HG02759 (cell line): ENCODE data around the gene CCDC197.

Experiments
- ATAC-seq: cut with Tn5 transposase; IDR thresholded peaks from one replicate; pipeline ENCODE4 v1.9.1; 2021; ENCODE audit warnings: mild to moderate bottlenecking, moderate library complexity; ENCODE audit not compliant: unreplicated experiment

The CCDC197 gene

DNA sequence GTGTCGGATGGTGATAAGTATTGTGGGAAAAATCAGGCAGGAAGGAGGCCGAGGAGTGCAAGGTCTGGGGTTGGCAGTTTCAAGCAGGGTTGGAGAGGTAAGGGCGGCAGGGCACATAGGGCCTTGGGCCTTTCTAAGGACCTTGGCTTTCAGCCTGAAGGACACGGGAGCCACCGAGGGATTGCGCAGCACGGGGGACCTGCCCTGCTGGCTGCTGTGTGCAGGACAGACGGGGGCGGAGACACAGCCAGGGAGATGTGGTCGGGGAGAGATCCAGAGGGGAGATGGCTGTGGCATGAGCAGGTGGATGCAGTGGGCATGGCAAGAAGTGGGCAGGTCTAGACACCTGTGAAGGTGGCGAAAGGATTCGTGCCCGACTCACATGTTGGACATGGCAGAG is 43.7 kb downstream of the CCDC197 start:
- ATAC-seq: no peak

DNA sequence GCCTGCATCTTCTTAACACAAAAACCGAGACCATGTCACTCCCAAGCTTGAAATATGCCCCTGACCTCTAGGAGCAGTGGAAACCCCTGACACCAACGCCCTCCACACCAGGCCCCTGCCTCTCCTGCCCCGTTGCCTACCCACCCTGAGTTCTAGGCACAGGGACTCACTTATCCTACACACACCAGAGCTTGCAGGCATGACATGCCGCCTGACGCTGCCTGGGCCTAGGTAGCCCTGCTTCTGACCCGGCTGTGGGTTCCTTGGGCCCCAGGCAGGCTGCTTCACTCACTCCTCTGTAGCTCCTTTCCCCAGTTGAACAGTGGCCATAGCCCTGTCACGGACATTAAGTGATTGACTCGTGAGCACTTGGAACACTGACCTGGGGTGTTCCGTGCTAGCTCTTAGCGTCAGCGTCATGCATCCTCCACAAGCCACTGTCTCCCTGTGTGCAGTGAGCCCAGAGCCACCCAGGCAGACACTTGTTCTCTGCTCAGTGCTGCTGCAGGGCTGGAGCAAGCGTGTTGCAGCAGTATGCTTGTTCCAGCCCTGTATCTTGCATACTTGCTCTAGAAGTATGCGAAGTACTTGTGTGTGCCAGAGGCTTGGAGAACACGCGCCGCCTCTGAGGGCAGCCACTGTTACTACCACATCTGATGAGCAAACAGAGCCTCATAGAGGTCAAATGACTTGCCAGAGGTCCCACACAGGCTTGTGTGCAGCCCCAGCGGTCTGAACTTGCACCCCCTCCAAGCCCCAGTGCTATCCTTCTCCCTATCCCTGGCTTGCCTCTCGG is 44.6 kb downstream of the CCDC197 start:
- ATAC-seq: no peak

DNA sequence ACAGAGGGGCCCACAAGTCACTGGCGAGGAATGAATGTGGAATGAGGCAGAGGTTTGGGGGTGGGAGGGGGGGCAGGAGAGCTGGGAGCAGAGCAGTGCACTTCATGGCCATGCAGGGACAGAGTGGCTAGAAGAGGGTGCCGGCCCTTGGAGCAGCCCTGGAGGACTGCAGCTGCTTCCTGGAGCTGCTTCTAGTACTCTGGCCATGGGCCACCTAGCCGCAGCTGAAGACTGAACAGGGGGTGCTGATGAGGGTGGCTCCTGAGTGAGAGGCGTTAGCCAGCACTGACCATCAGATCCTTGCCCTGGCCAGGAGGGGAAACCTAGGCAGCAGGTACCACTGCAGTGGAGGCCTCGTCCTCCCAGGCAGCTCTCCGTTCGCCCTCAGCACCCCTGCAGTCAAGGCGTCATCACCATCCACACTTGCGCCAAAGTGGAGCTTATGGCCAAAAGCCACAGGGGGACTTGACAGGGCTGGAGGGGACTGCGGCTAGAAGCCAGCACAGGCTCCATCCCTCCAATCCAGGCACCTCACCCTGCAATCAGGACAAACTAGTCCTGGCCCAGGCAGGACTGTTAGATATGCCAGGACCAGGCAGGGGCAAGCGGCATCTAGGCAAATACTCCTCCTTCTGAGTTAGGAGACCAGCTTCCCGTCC is 45.5 kb downstream of the CCDC197 start:
- no peak for ATAC-seq

DNA sequence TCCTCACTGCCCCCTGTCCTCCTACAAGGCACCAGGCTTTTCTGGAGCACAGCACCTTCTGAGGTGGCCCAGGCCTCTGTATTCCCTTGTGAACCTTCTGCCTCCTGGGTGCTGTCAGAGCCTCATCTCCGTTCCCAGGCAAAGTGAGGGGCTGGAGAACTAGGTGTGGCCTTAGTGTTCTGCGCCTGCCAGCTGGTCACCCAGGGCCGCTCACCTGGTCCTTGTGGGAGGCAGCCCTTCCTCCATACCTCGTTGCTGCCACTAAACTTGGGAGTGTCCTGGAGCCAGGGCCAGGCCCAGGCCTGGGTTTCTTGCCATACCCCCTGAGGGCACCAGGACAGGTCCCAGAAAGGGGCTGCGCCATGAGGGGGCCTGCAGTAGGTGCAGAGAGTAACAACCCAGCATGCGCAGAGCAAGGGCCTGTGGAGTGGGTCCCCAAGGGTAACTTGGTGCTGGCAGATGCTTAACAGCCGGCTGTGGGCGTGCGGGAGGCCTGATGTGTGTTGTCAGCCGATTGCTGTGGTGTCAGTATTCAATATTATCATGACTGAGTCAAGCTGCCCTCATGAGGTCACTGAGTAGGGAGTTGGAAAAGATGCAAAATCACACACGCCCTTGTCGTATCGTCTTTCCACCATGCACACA is 46.1 kb downstream of the CCDC197 start:
- ATAC-seq: no peak

DNA sequence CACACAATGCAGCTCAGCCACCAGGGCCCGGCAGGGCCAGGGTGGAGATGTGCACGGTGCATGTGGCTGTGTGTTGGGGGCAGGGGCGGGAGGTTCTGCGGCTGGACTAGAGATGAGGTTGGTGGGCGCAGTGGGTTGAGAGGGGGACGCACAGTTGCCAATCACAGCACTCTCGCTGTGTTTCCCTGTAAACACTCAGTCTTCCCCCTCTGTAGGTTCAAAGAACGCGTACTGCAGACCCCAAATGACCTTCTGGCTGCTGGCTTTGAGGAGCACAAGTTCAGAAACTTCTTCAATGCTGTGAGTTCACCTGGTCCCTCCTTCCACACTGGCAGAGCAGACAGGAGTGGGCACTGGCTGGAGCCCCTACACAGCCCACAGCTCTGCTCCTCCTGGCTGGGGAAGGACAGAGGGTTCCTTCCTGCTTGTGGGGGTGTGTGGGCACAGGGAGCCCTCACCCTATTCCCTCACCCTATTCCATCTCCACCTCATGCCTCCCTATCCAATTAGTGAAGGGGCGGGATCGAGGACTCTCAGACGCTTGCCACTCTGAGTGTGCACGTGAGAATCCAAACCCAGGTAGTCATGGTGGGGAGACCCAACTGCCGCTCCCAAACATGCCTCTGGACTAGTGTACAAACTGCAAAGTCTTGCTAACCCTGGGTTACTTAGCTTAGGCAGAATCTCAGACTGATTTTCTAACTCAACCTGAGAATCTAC is 46.8 kb downstream of the CCDC197 start:
- ATAC-seq: no peak

DNA sequence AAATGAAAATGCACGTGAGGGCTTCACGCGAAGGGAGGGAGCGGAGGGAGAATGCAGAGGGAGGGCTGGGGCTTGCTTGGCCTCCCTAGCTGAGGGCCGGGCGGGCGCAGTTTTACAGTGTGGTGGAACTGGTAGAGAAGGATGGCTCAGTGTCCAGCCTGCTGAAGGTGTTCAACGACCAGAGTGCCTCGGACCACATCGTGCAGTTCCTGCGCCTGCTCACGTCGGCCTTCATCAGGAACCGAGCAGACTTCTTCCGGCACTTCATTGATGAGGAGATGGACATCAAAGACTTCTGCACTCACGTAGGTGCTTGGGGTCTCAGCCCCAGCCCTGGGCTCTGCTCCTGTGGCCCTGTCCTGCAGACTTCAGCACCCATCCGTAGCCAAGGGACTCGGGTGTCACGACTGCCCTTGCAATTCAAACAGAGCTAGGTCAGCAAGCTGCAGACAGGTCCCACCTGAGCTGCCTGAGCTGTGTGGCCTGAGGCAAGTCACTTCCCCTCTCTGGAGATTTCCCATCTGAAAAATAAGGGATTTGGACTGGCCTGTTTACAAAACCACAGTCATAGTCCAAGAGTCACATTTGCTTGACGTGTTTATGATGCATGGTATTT is 47.5 kb downstream of the CCDC197 start:
- no peak for ATAC-seq

DNA sequence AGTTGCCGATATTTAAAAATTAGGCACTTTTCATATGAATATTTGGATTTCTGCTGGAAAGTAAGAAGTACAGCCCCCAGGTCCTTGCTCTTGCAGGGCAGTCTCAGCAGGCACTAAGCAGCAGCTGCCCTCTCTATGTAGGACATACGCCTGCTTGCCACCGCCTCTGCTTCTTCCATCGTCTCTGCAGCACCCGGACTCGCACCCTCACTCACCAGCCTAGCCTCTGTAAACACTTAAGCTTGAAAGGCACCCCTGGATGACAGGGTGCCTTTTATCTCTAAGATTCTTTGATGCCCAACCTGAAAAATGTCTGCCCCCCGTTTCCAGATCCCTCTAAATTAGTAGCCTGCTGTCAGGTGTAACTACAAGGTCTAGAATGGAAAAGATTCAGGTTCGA is 48.0 kb downstream of the CCDC197 start:
- no peak for ATAC-seq

DNA sequence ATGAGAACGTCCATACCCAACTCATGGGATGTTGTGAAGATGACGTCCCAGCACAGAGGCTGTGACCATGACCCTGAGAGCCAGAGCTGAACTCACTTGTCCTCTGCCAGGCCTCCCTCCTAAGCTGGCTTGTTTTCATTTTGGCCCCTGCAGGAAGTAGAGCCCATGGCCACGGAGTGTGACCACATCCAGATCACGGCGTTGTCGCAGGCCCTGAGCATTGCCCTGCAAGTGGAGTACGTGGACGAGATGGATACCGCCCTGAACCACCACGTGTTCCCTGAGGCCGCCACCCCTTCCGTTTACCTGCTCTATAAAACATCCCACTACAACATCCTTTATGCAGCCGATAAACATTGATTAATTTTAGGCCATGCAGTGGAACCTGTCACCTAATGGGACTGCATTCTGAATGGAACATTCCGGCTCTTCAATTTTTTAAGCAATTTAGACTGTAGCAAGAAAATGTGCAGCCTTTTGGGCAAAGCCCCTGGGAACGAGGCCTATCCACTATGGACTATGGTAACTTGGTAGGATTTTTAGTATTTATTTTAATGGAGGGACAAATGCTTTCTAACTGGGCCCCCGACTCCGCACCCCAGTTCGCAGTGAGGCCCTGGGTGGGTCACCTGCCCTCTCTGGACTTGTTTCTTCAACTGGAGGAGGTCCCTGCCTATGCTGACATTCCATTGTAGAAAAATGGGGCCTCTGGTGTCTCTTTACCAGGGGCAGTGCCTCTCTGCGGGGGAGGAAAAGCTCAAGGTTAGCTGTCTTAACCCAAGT is 48.7 kb downstream of the CCDC197 start:
- no peak for ATAC-seq

DNA sequence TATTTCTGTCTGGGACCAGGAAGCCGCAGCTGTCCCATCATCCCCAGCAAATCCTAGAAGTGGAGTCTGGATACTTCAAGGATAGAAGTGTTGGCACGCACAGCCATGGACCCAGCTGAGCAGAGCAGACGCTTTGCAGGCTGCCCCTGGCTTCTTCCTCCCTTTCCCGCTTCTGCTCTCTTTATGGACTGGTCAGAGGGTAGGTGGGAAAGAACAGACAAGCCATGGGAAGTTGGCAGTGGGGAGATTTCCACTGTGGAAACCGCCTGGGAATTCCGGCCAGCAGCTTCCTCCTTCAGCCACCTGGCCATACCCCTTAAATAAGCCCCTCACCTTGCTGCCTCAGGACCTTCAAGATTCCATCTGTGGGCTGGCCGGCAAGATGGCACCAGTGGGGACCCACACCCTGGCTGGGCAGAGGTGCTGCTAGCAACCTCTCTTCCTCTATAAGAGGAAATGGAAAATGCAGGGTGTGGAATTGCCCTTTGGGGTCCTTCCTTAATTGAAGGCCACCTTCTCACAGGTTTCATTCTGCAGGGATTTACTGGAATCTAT is 49.7 kb downstream of the CCDC197 start:
- no peak for ATAC-seq

DNA sequence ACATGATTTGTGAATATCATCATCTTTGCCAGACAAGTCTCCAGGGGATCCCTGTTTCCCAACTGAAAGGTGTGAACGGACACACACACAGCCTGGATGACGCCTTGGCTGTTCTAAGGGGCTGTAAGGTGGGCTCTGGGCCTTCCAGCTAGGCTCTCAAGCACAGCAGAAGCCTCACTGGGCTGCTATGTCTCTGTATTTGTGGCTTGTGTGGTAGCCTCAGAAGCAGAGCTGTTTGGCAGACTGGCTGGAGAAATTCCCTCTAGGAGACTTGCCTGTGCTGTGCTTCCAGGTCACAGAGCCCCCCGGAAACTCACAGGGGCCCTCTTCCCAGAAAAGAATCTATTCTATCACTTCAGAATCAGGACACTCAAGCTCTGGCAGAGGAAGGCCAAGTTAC is 50.5 kb downstream of the CCDC197 start:
- no peak for ATAC-seq

DNA sequence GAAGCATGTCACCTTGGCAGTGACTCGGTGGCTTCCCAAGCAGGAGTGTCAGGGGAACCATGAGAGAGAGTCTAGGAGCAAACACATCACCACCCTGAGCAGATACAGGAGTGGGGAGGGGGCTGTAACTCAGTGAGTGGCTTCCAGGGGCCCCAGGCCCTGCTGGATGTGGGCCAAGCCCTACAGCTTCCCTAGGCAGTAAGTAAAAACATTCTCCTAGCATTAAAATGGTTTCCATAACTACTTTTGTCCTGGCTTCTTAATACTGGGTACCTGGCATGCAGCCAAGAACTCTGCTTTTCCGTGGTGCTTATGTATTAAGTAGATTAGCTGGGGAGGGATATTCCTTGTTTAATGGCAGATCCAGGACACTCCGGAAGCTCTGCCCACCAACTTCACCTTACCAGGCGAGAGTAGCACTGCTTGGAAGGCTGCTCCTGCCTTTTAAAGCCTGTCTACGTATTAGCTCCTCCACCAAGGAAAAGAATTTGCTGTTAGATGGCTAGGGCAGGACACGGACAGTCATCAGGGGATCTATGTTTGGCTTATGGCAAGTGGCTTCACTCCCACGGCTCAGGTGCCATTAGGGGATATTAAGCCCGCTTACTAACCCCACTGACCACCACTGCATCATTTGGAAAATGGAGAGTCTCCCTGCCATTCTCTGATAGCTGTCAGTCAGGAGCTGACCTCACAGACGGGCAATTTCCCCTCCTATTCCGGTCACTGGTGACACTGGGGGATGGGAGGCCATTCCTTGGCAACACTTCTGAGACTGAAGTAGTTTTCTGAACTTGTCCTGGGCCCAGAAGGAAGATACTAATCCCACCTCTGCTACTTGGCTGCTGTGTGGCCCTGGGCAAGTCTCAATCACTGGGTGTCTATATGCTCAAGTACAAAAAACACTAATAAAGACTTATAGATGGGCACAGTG is 51.9 kb downstream of the CCDC197 start:
- ATAC-seq: no peak

DNA sequence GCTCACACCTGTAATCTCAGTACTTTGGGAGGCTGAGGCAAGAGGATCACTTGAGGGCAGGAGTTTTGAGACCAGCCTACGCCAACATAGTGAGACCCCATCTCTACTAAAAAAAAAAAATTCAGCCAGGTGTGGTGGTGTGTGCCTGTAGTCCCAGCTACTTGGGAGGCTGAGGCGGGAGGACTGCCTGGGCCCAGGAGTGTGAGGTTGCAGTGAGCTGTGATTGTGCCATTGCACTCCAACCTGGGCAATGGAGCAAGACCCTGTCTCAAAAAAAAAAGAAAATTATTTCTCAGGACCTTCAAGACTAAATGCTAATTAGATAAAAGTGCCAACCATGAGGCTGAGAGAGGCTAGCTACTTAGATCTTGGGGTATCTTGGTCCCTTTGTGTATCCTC is 52.5 kb downstream of the CCDC197 start:
- no peak for ATAC-seq

DNA sequence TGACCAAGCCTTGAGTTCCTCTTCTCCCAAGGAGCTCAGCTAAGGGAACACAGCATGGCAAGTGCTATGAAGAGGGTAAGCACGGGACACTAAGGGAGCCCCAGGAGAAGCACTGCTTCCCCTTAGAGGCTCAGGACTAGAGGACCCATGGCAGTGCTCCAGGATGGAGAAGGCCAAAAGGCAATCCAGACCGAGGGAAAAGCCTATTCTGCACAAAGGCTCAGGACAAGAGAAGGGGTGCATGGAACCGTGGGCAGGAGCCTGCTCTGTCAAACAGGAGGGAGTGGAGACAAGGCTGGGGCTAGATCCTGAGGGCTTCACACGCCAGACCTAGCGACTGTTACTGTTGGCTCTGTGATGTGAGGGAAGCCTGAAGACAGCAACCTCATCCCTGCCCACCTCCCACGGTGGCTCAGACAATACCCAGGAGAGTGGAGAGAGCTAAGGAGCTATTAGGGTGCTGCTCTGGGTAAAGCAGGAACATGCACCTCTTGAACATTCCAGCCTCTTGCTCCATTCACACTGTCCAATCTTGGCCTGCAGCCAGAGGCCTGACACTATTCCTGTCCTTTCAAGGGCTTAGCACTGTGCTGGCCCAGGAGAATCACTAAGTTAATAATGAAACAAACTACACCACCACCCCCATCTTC is 53.3 kb downstream of the CCDC197 start:
- ATAC-seq: no peak

DNA sequence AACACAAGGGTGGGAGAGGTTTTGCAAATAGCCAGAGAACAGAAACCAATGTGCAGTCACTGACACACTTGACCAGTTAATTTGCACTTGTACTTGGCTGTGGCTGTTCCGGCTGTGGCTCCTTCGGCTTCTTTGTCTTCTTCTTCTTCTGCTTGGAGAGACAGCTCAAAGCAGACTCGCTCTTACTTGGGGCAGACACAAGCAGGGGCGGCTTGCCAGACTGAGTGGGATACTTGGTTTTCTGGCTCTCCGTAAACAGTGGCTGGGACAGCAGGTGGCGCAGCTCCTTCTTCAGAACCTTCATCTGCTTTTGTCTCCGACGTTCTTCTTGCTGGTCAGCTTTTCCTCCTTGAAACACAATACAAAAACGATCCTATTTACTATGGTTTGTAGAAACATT is 54.0 kb downstream of the CCDC197 start:
- no peak for ATAC-seq

DNA sequence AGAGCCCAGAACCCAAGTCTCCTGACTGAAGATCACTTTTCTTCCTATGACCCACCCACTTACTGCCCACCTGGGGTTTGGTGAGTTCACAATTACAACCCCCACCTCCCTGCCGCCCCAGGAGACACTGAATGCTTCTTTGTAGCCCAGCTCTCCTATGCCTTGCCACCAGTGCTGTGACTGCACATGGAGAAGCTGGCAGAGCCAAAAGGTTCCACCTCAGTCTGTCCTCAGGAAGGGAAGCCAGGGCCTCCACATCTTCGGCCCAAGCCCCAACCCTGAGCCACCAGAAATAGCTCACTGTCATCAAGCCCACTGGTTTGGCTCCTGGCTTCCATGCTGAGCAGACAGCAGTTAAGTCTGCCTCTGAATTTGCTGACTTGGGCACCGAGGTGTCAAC is 54.7 kb downstream of the CCDC197 start:
- no peak for ATAC-seq

DNA sequence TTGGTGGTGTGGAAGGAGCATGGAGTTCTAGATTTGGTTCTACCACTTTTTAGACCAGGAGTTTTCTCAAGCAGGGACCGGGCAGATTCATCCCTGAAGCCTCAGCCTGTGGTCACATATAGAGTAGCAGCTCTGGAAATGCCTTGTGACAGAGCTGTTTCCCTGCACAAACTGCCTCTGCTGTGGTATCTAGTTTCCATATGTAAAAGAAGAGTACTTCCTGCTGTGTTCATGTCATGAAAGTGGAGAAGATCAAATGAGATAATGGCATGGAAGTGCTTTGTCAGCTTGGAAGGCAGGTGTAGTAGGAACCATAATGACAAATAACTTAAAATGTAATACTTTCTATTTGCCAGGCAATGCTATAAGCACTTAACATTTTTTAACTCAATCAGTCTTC is 55.1 kb downstream of the CCDC197 start:
- ATAC-seq: no peak

DNA sequence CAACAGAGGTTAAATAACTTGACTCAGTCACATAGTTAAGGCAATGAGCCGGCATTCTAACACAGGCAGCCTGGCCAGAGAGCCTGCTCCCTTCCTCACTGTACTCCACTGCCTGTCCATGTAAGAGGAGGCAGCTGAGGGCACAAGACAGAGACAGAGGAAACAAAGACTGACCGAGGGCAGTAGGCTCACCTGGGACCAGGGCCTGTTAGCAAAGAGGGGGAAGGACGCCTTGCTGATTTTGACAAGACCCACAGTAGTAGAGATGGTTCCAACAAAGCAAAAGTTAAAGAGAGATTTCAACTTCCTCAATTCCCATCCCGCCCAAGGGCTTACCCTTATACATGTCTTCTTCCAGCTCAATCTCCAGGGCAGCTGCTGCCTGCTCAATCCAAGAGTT is 55.6 kb downstream of the CCDC197 start:
- ATAC-seq: no peak

DNA sequence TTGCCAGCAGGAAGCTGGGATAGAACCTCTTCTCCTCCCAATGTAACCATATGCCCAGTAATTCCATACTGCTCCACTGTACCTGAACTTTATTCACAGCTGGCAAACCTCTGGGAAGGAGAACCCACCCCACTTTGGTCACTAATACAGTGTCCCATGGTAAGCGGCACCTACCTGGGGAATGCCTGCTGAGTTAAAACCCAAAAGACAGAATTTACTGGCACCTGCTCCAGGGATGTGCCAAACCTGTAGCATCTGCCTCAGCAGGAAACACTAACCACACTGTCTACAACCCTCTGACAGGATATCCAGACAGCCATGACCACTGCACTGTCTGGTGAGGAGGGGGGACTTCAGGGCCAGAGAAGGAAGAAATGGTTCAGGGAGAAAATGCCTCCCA is 57.3 kb downstream of the CCDC197 start:
- ATAC-seq: no peak
